ENCODE data around the gene PRKCB. TPM values are rescaled to one million over a fixed set of nuclear protein-coding genes. Genes with fewer than 3 reads are reported as not detected.

The PRKCB gene
- total RNA-seq, 1 donor from 2014 or later = 0.38 TPM

GRCh38 chr16:23893986-23894385 is 58.2 kb downstream of the PRKCB start:
- H3K4me3 Mint-ChIP-seq = no peak overlapping the region
- H3K36me3 Mint-ChIP-seq = no peaks in the 10 kb centered on the region
- no peak for DNase-seq (ENCODE audit: low spot score in 2 of 2, unreplicated experiment in 2 of 2)
- H3K9me3 Mint-ChIP-seq = no peaks in the 10 kb centered on the region
- H3K27ac Mint-ChIP-seq = no peak overlapping the region
- TF ChIP-seq CTCF (IDR thresholded peaks at IDR 0.05; ENCODE audit: unreplicated experiment) = no peak
- no peaks in the 10 kb centered on the region for H3K4me1 Mint-ChIP-seq
- H3K27me3 Mint-ChIP-seq (ENCODE audit: low read depth) = peaks cover 29% of the 10 kb centered on the region

GRCh38 chr16:23895052-23895451 is 59.3 kb downstream of the PRKCB start:
- Mint-ChIP-seq H3K27ac (no peak overlapping the region), H3K36me3 (no peaks in the 10 kb centered on the region), H3K27me3 (ENCODE audit: low read depth) (peaks cover 25% of the 10 kb centered on the region), H3K9me3 (no peaks in the 10 kb centered on the region), H3K4me1 (no peaks in the 10 kb centered on the region), H3K4me3 (no peak overlapping the region)
- no peak for DNase-seq (ENCODE audit: low spot score in 2 of 2, unreplicated experiment in 2 of 2)
- TF ChIP-seq CTCF (IDR thresholded peaks at IDR 0.05; ENCODE audit: unreplicated experiment) = no peak

GRCh38 chr16:23896832-23897821 is 61.3 kb downstream of the PRKCB start:
- Mint-ChIP-seq H3K27me3 (ENCODE audit: low read depth) (peaks cover 16% of the 10 kb centered on the region), H3K27ac (no peak overlapping the region), H3K9me3 (no peaks in the 10 kb centered on the region)

GRCh38 chr16:23898682-23899430 is 63.1 kb downstream of the PRKCB start:
- H3K4me3 Mint-ChIP-seq = no peak overlapping the region
- H3K36me3 Mint-ChIP-seq = no peaks in the 10 kb centered on the region
- H3K9me3 Mint-ChIP-seq = no peaks in the 10 kb centered on the region
- H3K27me3 Mint-ChIP-seq (ENCODE audit: low read depth) = peaks cover 12% of the 10 kb centered on the region
- TF ChIP-seq CTCF (IDR thresholded peaks at IDR 0.05; ENCODE audit: unreplicated experiment) = no peak
- no peak for DNase-seq (ENCODE audit: low spot score in 2 of 2, unreplicated experiment in 2 of 2)
- peaks cover 24% of the 10 kb centered on the region for H3K4me1 Mint-ChIP-seq
- no peak overlapping the region for H3K27ac Mint-ChIP-seq

More at GRCh38 chr16:23896832-23897821, 61.3 kb downstream of the PRKCB start:
- no peak for TF ChIP-seq CTCF (IDR thresholded peaks at IDR 0.05; ENCODE audit: unreplicated experiment)
- H3K4me3 Mint-ChIP-seq = no peak overlapping the region
- DNase-seq (ENCODE audit: low spot score in 2 of 2, unreplicated experiment in 2 of 2) = no peak
- H3K36me3 Mint-ChIP-seq = no peaks in the 10 kb centered on the region
- H3K4me1 Mint-ChIP-seq = peaks cover 12% of the 10 kb centered on the region

GRCh38 chr16:23899869-23900268 is 64.1 kb downstream of the PRKCB start:
- Mint-ChIP-seq H3K9me3 (no peaks in the 10 kb centered on the region), H3K27ac (no peak overlapping the region), H3K4me1 (peaks cover 28% of the 10 kb centered on the region), H3K27me3 (ENCODE audit: low read depth) (peaks cover 8% of the 10 kb centered on the region), H3K36me3 (no peaks in the 10 kb centered on the region), H3K4me3 (no peak overlapping the region)
- DNase-seq (ENCODE audit: low spot score in 2 of 2, unreplicated experiment in 2 of 2) = no peak
- no peak for TF ChIP-seq CTCF (IDR thresholded peaks at IDR 0.05; ENCODE audit: unreplicated experiment)

Data from mesothelial cell of epicardium (in vitro differentiated cells).